G401.6 (cell line): ENCODE data around the gene ARHGAP12.

Experiments
- FAIRE-seq: peaks from 2 replicates; lab custom pipeline; 2012; peaks lifted over from hg19 to GRCh38; lab: Jason Lieb, UNC

Gene ARHGAP12

GRCh38 chr10:31947144-31947926 is 18.7 kb upstream of the ARHGAP12 start:
- no peak for FAIRE-seq

GRCh38 chr10:31945392-31945791 is 16.8 kb upstream of the ARHGAP12 start:
- no peak for FAIRE-seq

- FAIRE-seq, result no peak
Observed at GRCh38 chr10:31944071-31944433, 15.4 kb upstream of the ARHGAP12 start.

GRCh38 chr10:31942892-31943291 is 14.3 kb upstream of the ARHGAP12 start:
- no peak for FAIRE-seq

- no peak for FAIRE-seq
Observed at GRCh38 chr10:31942435-31942834, 13.8 kb upstream of the ARHGAP12 start.

- FAIRE-seq, result no peak
Observed at GRCh38 chr10:31940839-31941653, 12.4 kb upstream of the ARHGAP12 start.

GRCh38 chr10:31939797-31940708 is 11.4 kb upstream of the ARHGAP12 start:
- peak; percentile 21 for FAIRE-seq

GRCh38 chr10:31937371-31937770 is 8.7 kb upstream of the ARHGAP12 start:
- no peak for FAIRE-seq

GRCh38 chr10:31936933-31937332 is 8.3 kb upstream of the ARHGAP12 start:
- FAIRE-seq, result no peak

GRCh38 chr10:31936086-31936485 is 7.5 kb upstream of the ARHGAP12 start:
- no peak for FAIRE-seq

- no peak for FAIRE-seq
Observed at GRCh38 chr10:31935678-31936077, 7.0 kb upstream of the ARHGAP12 start.

- no peak for FAIRE-seq
Observed at GRCh38 chr10:31932838-31933237, 4.2 kb upstream of the ARHGAP12 start.

- no peak for FAIRE-seq
Observed at GRCh38 chr10:31930856-31931255, 2.2 kb upstream of the ARHGAP12 start.

- FAIRE-seq, result no peak
Observed at GRCh38 chr10:31930023-31930751, 1.6 kb upstream of the ARHGAP12 start.

GRCh38 chr10:31929261-31930022 is 811 bp upstream of the ARHGAP12 start:
- no peak for FAIRE-seq

- no peak for FAIRE-seq
Observed at GRCh38 chr10:31927884-31928548, 615 bp downstream of the ARHGAP12 start.

- no peak for FAIRE-seq
Observed at GRCh38 chr10:31927565-31927883, 1.1 kb downstream of the ARHGAP12 start.

GRCh38 chr10:31926765-31927564 is 1.7 kb downstream of the ARHGAP12 start:
- FAIRE-seq, result no peak

GRCh38 chr10:31926160-31926559 is 2.5 kb downstream of the ARHGAP12 start:
- FAIRE-seq, result no peak

- no peak for FAIRE-seq
Observed at GRCh38 chr10:31924833-31925232, 3.8 kb downstream of the ARHGAP12 start.
